CD4-positive, alpha-beta T cell (primary cell): Measurements from ENCODE around the gene ACTL10. TPM values are rescaled to one million over a fixed set of nuclear protein-coding genes. Genes with fewer than 3 reads are reported as not detected.
"Not testable (repeated sequence)": the region's sequence is repeated elsewhere in the genome, so short reads cannot be mapped to it uniquely, and the experiment has no call there.

Experiments used
- ATAC-seq: fragments of 200-7000 bp; cut with Tn5 transposase; one replicate; pipeline ENCODE4 v1.10.0; 2022; ENCODE audit warnings: mild to moderate bottlenecking; ENCODE audit not compliant: poor library complexity
- CTCF ChIA-PET: fragments of 350-600 bp; sonication (Branson Sonifier 250); formaldehyde crosslinking; loops from one replicate; lab custom pipeline; 2021; ENCODE audit warnings: antibody characterized with exemption, inconsistent platforms; lab: Charles Lee
- POLR2A ChIA-PET: fragments of 350-600 bp; sonication (Branson Sonifier 250); formaldehyde crosslinking; loops from one replicate; lab custom pipeline; 2021; ENCODE audit warnings: antibody characterized with exemption, inconsistent platforms; lab: Charles Lee
- DNase-seq, 14 experiments: peaks; one replicate each; pipeline ENCODE4 v3.0.0-alpha.2; 2013 to 2020; ENCODE audit warnings: mixed read lengths in 2 of 14
- H3K27ac ChIP-seq, 2 donors: one replicate each; pipeline versions ENCODE4 v1.5.1 to v1.7.0; 2013; ENCODE audit warnings: low read length in 2 of 2, low read depth in 1 of 2, mild to moderate bottlenecking in 1 of 2
- H3K27me3 ChIP-seq, 2 experiments: 1 replicate in 1 of 2; 2 replicates in 1 of 2; pipeline versions ENCODE4 v1.6.1 to v1.7.0; 2013; ENCODE audit warnings: low read length in 2 of 2, control low read depth in 1 of 2, mild to moderate bottlenecking in 1 of 2, moderate library complexity in 1 of 2; ENCODE audit not compliant: insufficient read depth in 2 of 2, control insufficient read depth in 1 of 2
- H3K36me3 ChIP-seq: one replicate; pipeline ENCODE4 v1.6.1; 2013; ENCODE audit warnings: low read length, control low read depth; ENCODE audit not compliant: insufficient read depth
- H3K4me1 ChIP-seq: one replicate; pipeline ENCODE4 v1.6.1; 2013; ENCODE audit warnings: low read length, control low read depth; ENCODE audit not compliant: insufficient read depth
- H3K4me3 ChIP-seq: one replicate; pipeline ENCODE4 v1.5.1; 2013; ENCODE audit warnings: mild to moderate bottlenecking, low read length, moderate library complexity
- H3K9me3 ChIP-seq, 2 experiments: 1 replicate in 1 of 2; 2 replicates in 1 of 2; pipeline versions ENCODE4 v1.6.1 to v1.7.0; 2013; ENCODE audit warnings: low read length in 2 of 2, mild to moderate bottlenecking in 2 of 2, control low read depth in 1 of 2, moderate library complexity in 1 of 2; ENCODE audit not compliant: control insufficient read depth in 1 of 2, insufficient read depth in 1 of 2
- H3K27ac Mint-ChIP-seq: one replicate; pipeline ENCODE4 v1.8.0; 2020; ENCODE audit warnings: mixed read lengths
- H3K27me3 Mint-ChIP-seq: one replicate; pipeline ENCODE4 v1.8.0; 2021; ENCODE audit warnings: mixed read lengths
- H3K36me3 Mint-ChIP-seq: one replicate; pipeline ENCODE4 v1.8.0; 2021; ENCODE audit warnings: low read depth, mixed read lengths
- H3K4me1 Mint-ChIP-seq: one replicate; pipeline ENCODE4 v1.8.0; 2021; ENCODE audit warnings: low read depth, mixed read lengths
- H3K4me3 Mint-ChIP-seq: one replicate; pipeline ENCODE4 v1.8.0; 2020; ENCODE audit warnings: mild to moderate bottlenecking, mixed read lengths
- H3K9me3 Mint-ChIP-seq: one replicate; pipeline ENCODE4 v1.8.0; 2020; ENCODE audit warnings: mixed read lengths
- intact Hi-C, 2 experiments: fragments of 100-400 bp; cut with DNase I in 1 of 2; cut with micrococcal nuclease in 1 of 2; formaldehyde crosslinking; loops; one replicate each; pipeline versions ENCODE4 v1.15.1 to v1.9.0; 2023 to 2025; cut with DNase I, micrococcal nuclease
- total RNA-seq, 174 experiments: library from RNA in 2 of 174; stranded (reverse) in 2 of 174; gene quantifications; one replicate each; pipeline ENCODE4 v1.2.3 and lab custom pipeline; 2021 to 2026
- TF ChIP-seq, protein P1 (sequence below): fragments of 200-600 bp; IDR thresholded peaks from one replicate; pipeline ENCODE4 v1.8.0; 2022; ENCODE audit warnings: antibody characterized with exemption, mild to moderate bottlenecking

Gene ACTL10
- total RNA-seq, 2 experiments from 2014 or later, result 0.28 to 0.55 TPM

- TF ChIP-seq, protein P1, sequence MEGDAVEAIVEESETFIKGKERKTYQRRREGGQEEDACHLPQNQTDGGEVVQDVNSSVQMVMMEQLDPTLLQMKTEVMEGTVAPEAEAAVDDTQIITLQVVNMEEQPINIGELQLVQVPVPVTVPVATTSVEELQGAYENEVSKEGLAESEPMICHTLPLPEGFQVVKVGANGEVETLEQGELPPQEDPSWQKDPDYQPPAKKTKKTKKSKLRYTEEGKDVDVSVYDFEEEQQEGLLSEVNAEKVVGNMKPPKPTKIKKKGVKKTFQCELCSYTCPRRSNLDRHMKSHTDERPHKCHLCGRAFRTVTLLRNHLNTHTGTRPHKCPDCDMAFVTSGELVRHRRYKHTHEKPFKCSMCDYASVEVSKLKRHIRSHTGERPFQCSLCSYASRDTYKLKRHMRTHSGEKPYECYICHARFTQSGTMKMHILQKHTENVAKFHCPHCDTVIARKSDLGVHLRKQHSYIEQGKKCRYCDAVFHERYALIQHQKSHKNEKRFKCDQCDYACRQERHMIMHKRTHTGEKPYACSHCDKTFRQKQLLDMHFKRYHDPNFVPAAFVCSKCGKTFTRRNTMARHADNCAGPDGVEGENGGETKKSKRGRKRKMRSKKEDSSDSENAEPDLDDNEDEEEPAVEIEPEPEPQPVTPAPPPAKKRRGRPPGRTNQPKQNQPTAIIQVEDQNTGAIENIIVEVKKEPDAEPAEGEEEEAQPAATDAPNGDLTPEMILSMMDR, result no peak
- H3K4me3 ChIP-seq, result no peak overlapping the region
- Mint-ChIP-seq H3K9me3 (no peaks in the 10 kb centered on the region), H3K27me3 (no peaks in the 10 kb centered on the region), H3K27ac (no peak overlapping the region), H3K36me3 (no peaks in the 10 kb centered on the region), H3K4me1 (no peaks in the 10 kb centered on the region), H3K4me3 (no peak overlapping the region)
- DNase-seq (no peak), ATAC-seq (no peak)
- POLR2A ChIA-PET, result no interaction called here
- H3K27me3 ChIP-seq, result no peaks in the 10 kb centered on the region
- no peaks in the 10 kb centered on the region for H3K4me1 ChIP-seq
- H3K9me3 ChIP-seq, result peaks cover 0 to 20% of the 10 kb centered on the region in 2 experiments
- CTCF ChIA-PET, result no interaction called here
- no peaks in the 10 kb centered on the region for H3K36me3 ChIP-seq
- intact Hi-C loops, result no loop called here
- H3K27ac ChIP-seq, result no peak overlapping the region
These were observed 30.4 kb downstream of the ACTL10 start for GRCh38 chr20:33697129-33697528.

DNA sequence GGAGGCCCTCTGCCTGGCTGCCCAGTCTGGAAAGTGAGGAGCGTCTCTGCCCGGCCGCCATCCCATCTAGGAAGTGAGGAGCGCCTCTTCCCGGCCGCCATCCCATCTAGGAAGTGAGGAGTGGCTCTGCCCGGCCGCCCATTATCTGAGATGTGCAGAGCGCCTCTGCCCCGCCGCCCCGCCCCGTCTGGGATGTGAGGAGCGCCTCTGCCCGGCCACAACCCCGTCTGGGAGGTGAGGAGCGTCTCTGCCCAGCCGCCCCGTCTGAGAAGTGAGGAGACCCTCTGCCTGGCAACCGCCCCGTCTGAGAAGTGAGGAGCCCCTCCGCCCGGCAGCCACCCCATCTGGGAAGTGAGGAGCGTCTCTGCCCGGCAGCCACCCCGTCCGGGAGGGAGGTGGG, 32.2 kb downstream of the ACTL10 start:
- H3K4me3 Mint-ChIP-seq, H3K4me1 ChIP-seq, intact Hi-C loops, H3K9me3 Mint-ChIP-seq, H3K27ac Mint-ChIP-seq, H3K4me1 Mint-ChIP-seq, DNase-seq, ATAC-seq, POLR2A ChIA-PET, H3K27me3 Mint-ChIP-seq, H3K27ac ChIP-seq, H3K4me3 ChIP-seq, CTCF ChIA-PET, H3K36me3 Mint-ChIP-seq, H3K36me3 ChIP-seq, H3K27me3 ChIP-seq: not testable (repeated sequence)
- H3K9me3 ChIP-seq, result peaks cover 0 to 20% of the 10 kb centered on the region in 2 experiments

DNA sequence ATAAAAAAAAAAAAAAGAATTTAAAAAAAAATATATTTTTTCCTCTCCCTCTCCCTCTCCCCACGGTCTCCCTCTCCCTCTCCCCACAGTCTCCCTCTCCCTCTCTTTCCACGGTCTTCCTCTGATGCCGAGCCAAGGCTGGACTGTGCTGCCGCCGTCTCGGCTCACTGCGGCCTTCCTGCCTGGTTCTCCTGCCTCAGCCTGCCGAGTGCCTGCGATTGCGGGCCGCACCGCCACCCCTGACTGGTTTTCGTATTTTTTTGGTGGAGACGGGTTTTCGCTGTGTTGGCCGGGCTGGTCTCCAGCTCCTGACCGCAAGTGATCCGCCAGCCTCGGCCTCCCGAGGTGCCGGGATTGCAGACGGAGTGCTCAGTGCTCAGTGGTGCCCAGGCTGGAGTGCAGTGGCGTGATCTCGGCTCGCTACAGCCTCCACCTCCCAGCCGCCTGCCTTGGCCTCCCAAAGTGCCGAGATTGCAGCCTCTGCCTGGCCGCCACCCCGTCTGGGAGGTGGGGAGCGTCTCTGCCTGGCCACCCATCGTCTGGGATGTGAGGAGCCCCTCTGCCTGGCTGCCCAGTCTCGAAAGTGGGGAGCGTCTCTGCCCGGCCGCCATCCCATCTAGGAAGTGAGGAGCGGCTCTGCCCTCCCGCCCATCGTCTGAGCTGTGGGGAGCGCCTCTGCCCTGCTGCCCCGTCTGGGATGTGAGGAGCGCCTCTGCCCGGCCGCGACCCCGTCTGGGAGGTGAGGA, 34.1 kb downstream of the ACTL10 start:
- peaks cover 0 to 20% of the 10 kb centered on the region in 2 experiments for H3K9me3 ChIP-seq
- H3K27ac Mint-ChIP-seq, H3K36me3 Mint-ChIP-seq, ATAC-seq, CTCF ChIA-PET, H3K36me3 ChIP-seq, H3K4me1 ChIP-seq, intact Hi-C loops, POLR2A ChIA-PET, H3K27ac ChIP-seq, H3K9me3 Mint-ChIP-seq, H3K4me3 Mint-ChIP-seq, H3K27me3 Mint-ChIP-seq, DNase-seq, H3K27me3 ChIP-seq, H3K4me1 Mint-ChIP-seq, H3K4me3 ChIP-seq: not testable (repeated sequence)

GRCh38 chr20:33701629-33702450, 35.1 kb downstream of the ACTL10 start:
- Histone ChIP-seq H3K27ac (no peak overlapping the region), H3K4me3 (no peak overlapping the region), H3K27me3 (no peaks in the 10 kb centered on the region), H3K4me1 (no peaks in the 10 kb centered on the region), H3K9me3 (peaks cover 0 to 20% of the 10 kb centered on the region in 2 experiments), H3K36me3 (peaks cover 10% of the 10 kb centered on the region)
- no peaks in the 10 kb centered on the region for H3K4me1 Mint-ChIP-seq
- POLR2A ChIA-PET, result no interaction called here
- no peaks in the 10 kb centered on the region for H3K27me3 Mint-ChIP-seq
- peaks cover 12% of the 10 kb centered on the region for H3K36me3 Mint-ChIP-seq
- CTCF ChIA-PET, result no interaction called here
- no peak overlapping the region for H3K27ac Mint-ChIP-seq
- TF ChIP-seq, protein P1, result no peak
- H3K9me3 Mint-ChIP-seq, result no peaks in the 10 kb centered on the region
- ATAC-seq (no peak), DNase-seq (no peak)
- intact Hi-C loops, result no loop called here
- H3K4me3 Mint-ChIP-seq, result no peak overlapping the region
